Central memory CD8-positive, alpha-beta T cell (primary cell): Measurements from ENCODE around the gene SGF29.
A peak's percentile ranks its signal among the peaks of the same experiment; 100 is the strongest.
"Not testable (repeated sequence)": the region's sequence is repeated elsewhere in the genome, so short reads cannot be mapped to it uniquely, and the experiment has no call there.

Experiments used
- ATAC-seq: fragments of 150-1000 bp; cut with Tn5 transposase; replicated peaks from 2 replicates; pipeline ENCODE4 v1.10.0; 2022; ENCODE audit warnings: mild to moderate bottlenecking, moderate FRiP score, moderate number of reproducible peaks; ENCODE audit not compliant: poor library complexity, severe bottlenecking; ENCODE audit errors: extremely low read depth
- DNase-seq, 2 donors: peaks; one replicate each; pipeline ENCODE4 v3.0.0; 2021; ENCODE audit warnings: low spot score in 2 of 2
- H3K27ac Mint-ChIP-seq: one replicate; pipeline ENCODE4 v1.8.0; 2022; ENCODE audit warnings: low read depth, mild to moderate bottlenecking, moderate library complexity, mixed read lengths
- H3K27me3 Mint-ChIP-seq: one replicate; pipeline ENCODE4 v1.8.0; 2022; ENCODE audit warnings: mixed read lengths
- H3K36me3 Mint-ChIP-seq: one replicate; pipeline ENCODE4 v1.8.0; 2022; ENCODE audit warnings: mild to moderate bottlenecking, moderate library complexity, mixed read lengths; ENCODE audit not compliant: insufficient read depth
- H3K4me1 Mint-ChIP-seq: one replicate; pipeline ENCODE4 v1.8.0; 2022; ENCODE audit warnings: mixed read lengths
- H3K4me3 Mint-ChIP-seq: one replicate; pipeline ENCODE4 v1.8.0; 2022; ENCODE audit warnings: mild to moderate bottlenecking, moderate library complexity, mixed read lengths
- H3K9me3 Mint-ChIP-seq: one replicate; pipeline ENCODE4 v1.8.0; 2022; ENCODE audit warnings: mixed read lengths

Gene SGF29

DNA sequence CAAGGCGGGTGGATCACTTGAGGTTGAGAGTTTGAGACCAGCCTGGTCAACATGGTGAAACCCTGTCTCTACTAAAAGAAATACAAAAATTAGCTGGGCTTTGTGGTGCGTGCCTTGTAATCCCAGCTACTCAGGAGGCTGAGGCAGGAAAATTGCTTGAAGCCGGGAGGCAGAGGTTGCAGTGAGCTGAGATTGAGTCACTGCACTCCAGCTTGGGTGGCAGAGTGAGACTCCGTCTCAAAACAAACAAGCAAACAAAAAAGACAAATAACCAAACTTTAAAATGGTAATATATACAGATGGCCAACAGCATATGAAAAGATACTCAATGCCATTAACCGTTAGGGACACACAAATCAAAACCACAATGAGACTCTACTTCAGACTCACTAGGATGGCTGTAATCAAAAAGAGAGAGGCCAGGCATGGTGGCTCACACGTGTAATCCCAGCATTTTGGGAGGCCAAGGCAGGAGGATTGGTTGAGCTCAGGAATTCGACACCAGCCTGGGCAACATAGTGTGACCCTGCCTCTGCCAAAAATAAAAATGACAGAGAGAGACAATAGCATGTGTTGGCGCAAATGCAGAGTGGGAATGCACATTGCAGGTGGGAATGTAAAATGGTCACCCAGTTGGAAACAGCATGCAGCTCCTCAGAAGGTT, 21.9 kb downstream of the SGF29 start:
- Mint-ChIP-seq H3K27me3 (no peaks in the 10 kb centered on the region), H3K27ac (no peak overlapping the region), H3K4me3 (no peak overlapping the region), H3K9me3 (no peaks in the 10 kb centered on the region), H3K36me3 (peaks cover 18% of the 10 kb centered on the region), H3K4me1 (peaks cover 33% of the 10 kb centered on the region)
- DNase-seq (no peak), ATAC-seq (no peak)

DNA sequence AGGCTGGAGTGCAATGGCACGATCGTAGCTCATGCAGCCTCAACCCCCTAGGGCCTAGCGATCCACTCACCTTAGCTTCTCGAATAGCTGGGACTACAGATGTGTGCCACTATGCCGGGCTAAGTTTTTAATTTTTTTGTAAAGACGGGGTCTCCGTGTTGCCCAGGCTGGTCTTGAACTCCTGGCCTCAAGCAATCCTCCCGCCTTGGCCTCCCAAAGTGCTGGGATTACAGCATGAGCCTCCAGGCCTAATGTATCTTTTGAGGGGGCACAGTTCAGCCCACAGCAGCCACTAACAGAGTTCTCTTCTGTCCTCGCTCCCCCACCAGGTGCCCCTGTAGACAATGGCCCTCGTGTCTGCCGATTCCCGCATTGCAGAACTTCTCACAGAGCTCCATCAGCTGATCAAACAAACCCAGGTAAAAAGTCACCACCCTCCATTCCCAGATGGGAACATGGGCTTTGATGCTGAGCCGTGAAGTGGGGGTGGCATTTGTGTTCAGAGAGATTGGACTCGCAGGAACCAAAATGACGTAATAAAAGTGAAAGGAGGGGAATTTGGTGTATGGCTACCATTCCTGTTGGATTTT, 27.1 kb downstream of the SGF29 start:
- peaks cover 49% of the 10 kb centered on the region for H3K36me3 Mint-ChIP-seq
- no peak overlapping the region for H3K4me3 Mint-ChIP-seq
- DNase-seq (no peak), ATAC-seq (no peak)
- H3K27me3 Mint-ChIP-seq, result no peaks in the 10 kb centered on the region
- no peaks in the 10 kb centered on the region for H3K4me1 Mint-ChIP-seq
- H3K27ac Mint-ChIP-seq, result no peak overlapping the region
- no peaks in the 10 kb centered on the region for H3K9me3 Mint-ChIP-seq

DNA sequence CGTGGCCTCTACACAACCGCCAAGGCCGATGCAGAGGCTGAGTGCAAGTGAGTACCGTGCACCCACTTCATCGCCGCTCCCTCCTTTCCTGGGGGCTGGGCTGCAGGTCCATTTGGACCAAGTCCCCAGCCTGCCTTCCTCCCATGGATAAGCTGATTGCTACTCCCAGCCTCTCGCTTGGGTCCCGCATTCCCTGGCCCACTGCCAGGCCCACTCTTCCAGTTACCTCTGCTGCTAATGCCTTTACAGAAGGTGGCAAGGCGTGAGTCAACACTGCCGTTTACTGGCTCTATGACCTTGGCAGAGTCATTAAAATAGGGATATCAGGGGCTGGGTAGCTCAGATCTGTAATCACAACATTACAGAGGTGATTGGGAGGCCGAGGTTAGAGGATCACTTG, 32.0 kb downstream of the SGF29 start:
- no peak overlapping the region for H3K4me3 Mint-ChIP-seq
- H3K36me3 Mint-ChIP-seq, result peaks cover 54% of the 10 kb centered on the region
- H3K27ac Mint-ChIP-seq, result no peak overlapping the region
- no peaks in the 10 kb centered on the region for H3K9me3 Mint-ChIP-seq
- H3K4me1 Mint-ChIP-seq, result no peaks in the 10 kb centered on the region
- DNase-seq (no peak), ATAC-seq (no peak)
- no peaks in the 10 kb centered on the region for H3K27me3 Mint-ChIP-seq

DNA sequence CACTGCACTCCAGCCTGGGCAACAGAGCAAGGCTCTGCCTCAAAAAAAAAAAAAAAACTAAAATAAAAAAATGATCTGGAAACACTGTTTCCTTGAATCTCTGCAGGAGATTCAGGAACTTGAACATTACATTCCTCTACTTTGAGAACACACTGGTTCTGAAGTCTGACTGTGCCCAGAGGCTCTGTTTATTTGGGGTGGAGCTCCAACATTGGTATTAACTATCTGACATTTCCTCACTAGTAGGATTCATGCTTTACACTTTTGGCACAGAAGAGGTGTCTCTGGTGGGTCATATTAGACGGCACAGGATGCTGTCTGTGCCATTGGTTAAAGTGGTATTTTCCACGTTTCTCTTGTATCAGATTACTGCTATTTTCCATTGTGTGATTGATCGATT, 32.7 kb downstream of the SGF29 start:
- Mint-ChIP-seq H3K27me3 (no peaks in the 10 kb centered on the region), H3K4me1 (no peaks in the 10 kb centered on the region), H3K9me3 (no peaks in the 10 kb centered on the region), H3K27ac (no peak overlapping the region), H3K4me3 (no peak overlapping the region), H3K36me3 (peaks cover 51% of the 10 kb centered on the region)
- no peak for ATAC-seq
- no peak for DNase-seq

DNA sequence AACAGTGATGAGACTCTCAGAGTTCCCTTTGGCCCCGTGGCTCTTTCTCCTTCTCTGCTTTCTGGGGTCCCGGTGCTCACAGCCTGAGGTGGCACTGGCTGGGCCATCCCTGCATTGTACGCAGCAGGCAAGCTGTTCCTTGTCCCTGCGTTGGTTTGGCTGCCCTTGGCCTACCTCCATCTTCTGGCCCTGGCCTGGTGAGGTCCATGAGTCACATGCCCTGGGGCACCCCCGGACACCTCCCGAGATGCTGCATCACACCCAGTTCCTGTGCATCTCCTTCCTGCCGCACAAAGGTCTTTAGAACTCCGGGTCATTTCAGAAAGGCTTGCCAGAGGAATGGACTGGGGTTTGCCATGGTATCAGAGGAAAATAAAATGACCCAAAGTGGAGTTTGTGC, 33.7 kb downstream of the SGF29 start:
- Mint-ChIP-seq H3K27me3 (no peaks in the 10 kb centered on the region), H3K27ac (no peak overlapping the region)
- ATAC-seq, result no peak

DNA sequence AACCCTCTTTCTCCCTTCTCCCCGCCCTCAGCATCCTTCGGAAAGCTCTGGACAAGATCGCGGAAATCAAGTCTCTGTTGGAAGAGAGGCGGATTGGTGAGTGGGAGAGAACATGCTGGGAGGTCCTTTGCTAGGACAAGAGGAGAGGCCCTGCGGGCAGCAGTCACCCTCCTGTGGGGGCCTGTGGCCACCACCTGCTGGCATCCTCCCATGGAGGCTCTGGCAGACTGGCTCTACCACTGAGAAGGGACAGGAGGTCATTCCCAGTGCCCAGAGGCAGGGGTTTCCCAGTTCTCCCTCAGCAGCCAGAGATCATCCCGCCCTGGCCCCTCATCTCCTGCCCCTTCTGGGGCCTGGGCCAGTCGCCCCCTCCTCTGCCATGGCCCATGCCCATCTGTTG, 35.3 kb downstream of the SGF29 start:
- H3K27ac Mint-ChIP-seq, result no peak overlapping the region
- peaks cover 36% of the 10 kb centered on the region for H3K36me3 Mint-ChIP-seq
- H3K27me3 Mint-ChIP-seq, result no peaks in the 10 kb centered on the region
- ATAC-seq, result no peak
- H3K4me3 Mint-ChIP-seq, result no peak overlapping the region
- no peaks in the 10 kb centered on the region for H3K4me1 Mint-ChIP-seq
- no peaks in the 10 kb centered on the region for H3K9me3 Mint-ChIP-seq
- DNase-seq, result no peak

More for the DNA sequence above, 33.7 kb downstream of the SGF29 start:
- no peaks in the 10 kb centered on the region for H3K4me1 Mint-ChIP-seq
- H3K4me3 Mint-ChIP-seq, result no peak overlapping the region
- H3K9me3 Mint-ChIP-seq, result no peaks in the 10 kb centered on the region
- no peak for DNase-seq
- peaks cover 45% of the 10 kb centered on the region for H3K36me3 Mint-ChIP-seq

DNA sequence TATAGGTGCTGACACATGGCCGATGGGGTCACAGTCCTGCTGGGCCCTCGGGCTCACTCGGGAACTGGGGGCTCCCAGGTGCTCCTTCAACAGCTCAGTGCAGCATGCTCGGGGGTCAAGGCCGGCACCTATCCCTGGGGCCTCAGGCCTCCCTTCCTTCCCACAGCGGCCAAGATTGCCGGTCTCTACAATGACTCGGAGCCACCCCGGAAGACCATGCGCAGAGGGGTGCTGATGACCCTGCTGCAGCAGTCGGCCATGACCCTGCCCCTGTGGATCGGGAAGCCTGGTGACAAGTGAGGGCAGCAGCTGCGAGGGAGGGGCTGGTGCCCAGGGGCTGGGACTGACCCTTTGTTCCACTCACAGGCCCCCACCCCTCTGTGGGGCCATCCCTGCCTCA, 36.2 kb downstream of the SGF29 start:
- peaks cover 28% of the 10 kb centered on the region for H3K36me3 Mint-ChIP-seq
- no peak for ATAC-seq
- H3K27ac Mint-ChIP-seq, result no peak overlapping the region
- DNase-seq, result no peak
- H3K27me3 Mint-ChIP-seq, result no peaks in the 10 kb centered on the region
- no peak overlapping the region for H3K4me3 Mint-ChIP-seq
- no peaks in the 10 kb centered on the region for H3K4me1 Mint-ChIP-seq
- no peaks in the 10 kb centered on the region for H3K9me3 Mint-ChIP-seq

DNA sequence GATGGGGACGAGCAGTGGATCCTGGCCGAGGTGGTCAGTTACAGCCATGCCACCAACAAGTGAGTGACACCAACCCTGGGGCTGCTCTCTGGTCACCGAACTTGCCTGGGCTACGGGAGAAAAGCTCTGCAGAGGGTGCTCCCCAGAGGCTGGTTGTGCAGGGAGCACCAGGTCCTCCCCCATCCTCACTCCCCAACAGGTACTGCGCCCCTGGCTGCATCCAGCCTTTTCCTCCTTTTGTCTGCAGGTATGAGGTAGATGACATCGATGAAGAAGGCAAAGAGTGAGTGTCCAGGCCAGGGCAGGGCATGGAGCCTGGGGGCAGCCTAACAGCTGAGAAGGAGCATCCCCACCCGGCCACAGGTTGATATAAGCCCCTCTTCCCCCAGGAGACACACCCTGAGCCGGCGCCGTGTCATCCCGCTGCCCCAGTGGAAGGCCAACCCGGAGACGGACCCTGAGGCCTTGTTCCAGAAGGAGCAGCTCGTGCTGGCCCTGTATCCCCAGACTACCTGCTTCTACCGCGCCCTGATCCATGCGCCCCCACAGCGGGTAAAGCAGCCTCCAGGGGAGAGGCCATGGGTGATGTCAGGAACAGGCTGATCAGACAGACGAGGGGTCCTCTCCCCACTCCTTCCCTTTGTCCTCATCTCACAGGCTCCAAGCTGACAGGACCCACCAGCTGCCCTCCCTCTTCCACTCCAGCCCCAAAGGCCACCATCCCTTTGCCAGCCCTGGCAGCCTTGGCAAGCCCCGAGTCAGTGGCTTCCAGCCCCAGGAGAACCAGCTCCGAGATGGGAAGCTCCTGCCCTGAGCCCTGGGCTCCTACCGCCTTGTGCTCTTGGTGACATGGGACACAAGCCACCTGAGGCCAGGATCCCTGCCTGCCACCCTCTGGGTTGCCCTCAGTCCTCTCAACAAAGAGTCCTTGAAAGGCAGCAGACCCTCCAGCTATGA, 36.9 kb downstream of the SGF29 start:
- Mint-ChIP-seq H3K4me3 (no peak overlapping the region), H3K4me1 (no peaks in the 10 kb centered on the region), H3K27me3 (no peaks in the 10 kb centered on the region), H3K27ac (peak overlapping the region; percentile 32), H3K9me3 (no peaks in the 10 kb centered on the region), H3K36me3 (peaks cover 22% of the 10 kb centered on the region)
- DNase-seq (no peak), ATAC-seq (no peak)

DNA sequence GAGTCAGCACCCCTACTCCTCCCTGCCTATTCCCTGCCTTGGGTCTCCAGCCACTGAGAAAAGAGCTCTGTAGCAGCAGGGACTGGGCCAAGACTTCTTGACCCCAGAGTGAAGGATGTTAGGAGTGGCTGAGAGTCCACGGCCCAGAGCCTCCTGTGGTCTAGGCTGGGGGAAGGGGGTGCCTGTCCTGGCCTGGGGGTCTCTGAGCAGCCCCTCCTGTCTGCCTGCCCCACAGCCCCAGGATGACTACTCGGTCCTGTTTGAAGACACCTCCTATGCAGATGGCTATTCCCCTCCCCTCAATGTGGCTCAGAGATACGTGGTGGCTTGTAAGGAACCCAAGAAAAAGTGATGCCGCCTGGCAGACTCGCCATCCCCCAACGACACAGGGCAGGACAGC, 37.6 kb downstream of the SGF29 start:
- no peaks in the 10 kb centered on the region for H3K4me1 Mint-ChIP-seq
- H3K27me3 Mint-ChIP-seq, result no peaks in the 10 kb centered on the region
- ATAC-seq, result no peak
- no peak overlapping the region for H3K4me3 Mint-ChIP-seq
- peaks cover 19% of the 10 kb centered on the region for H3K36me3 Mint-ChIP-seq
- peak overlapping the region; percentile 32 for H3K27ac Mint-ChIP-seq
- no peak for DNase-seq
- no peaks in the 10 kb centered on the region for H3K9me3 Mint-ChIP-seq

DNA sequence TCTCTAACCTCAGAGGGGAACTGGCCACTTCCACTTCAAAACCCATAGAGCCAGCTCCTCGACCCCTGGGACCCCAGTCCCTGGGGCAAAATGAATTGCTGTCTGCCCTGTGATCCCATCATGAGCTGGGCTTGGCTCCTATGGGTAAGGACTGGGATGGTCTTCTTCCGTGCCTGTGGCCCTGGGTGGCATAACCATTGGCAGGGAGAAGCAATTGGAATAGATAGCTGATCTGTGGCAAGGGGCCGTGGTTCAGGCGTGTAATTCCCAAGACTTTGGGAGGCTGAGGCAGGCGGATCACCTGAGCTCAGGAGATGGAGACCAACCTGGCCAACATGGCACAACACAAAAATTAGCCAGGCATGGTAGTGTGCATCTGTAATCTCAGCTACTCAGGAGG, 38.8 kb downstream of the SGF29 start:
- no peak overlapping the region for H3K27ac Mint-ChIP-seq
- H3K9me3 Mint-ChIP-seq, result no peaks in the 10 kb centered on the region
- peaks cover 11% of the 10 kb centered on the region for H3K36me3 Mint-ChIP-seq
- ATAC-seq (no peak), DNase-seq (no peak)
- no peak overlapping the region for H3K4me3 Mint-ChIP-seq
- no peaks in the 10 kb centered on the region for H3K27me3 Mint-ChIP-seq
- no peaks in the 10 kb centered on the region for H3K4me1 Mint-ChIP-seq

DNA sequence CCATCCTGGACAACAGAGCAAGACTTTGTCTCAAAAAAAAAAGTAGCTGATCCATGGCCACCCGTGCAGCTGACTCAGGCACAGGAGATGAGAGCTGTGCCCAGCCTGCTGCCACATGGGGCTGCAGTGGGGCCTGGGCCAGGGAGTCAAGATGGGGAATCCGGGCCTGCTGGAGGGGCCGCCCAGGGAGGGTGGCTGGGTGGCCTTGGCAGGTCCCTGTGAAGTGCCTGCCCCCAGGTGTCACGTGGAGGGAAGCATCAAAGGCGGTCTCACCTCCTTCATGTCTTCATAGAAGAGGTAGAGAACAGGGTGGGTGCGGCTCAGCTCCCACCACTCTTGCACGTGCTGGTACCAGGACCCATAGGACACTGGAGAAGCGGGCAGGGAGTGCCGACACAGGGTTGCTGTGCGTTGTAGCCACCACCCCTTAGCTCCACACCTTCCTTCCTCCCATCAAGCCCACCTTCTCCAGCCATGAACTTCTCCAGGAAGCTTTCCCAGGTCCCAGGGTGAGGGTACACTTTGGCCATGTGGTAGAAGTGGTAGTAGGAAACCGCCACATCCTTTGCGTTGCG, 39.3 kb downstream of the SGF29 start:
- DNase-seq (no peak), ATAC-seq (no peak)
- Mint-ChIP-seq H3K27ac (no peak overlapping the region), H3K4me3 (no peak overlapping the region), H3K4me1 (no peaks in the 10 kb centered on the region), H3K36me3 (peaks cover 11% of the 10 kb centered on the region), H3K9me3 (no peaks in the 10 kb centered on the region), H3K27me3 (no peaks in the 10 kb centered on the region)

DNA sequence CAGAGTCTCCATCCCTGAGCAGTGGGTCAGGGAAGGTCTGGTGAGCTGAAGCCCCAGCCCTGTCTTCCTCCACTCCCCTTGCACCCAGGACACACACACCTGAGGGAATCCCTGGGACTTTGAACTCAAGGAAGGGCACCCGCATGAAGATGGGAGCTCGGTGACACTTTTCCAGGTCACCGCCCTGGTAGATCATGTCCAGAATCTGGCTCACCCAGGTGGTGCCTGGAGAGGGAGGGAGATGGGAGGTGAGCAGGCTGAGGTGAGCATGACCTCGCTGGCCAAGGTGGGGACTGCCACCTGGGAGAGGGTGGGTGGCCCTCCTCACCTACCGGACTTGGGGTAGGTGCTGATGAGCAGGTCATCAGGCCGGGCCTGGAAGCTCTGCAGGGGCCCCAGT, 41.7 kb downstream of the SGF29 start:
- DNase-seq, result not testable (repeated sequence)

More for the DNA sequence above, 41.7 kb downstream of the SGF29 start:
- not testable (repeated sequence) for H3K36me3 Mint-ChIP-seq, H3K4me1 Mint-ChIP-seq, H3K4me3 Mint-ChIP-seq, ATAC-seq, H3K9me3 Mint-ChIP-seq, H3K27me3 Mint-ChIP-seq
- peak overlapping the region; percentile 22 for H3K27ac Mint-ChIP-seq
